ENCODE results near the gene DOK6.
"Not testable (repeated sequence)": the region's sequence is repeated elsewhere in the genome, so short reads cannot be mapped to it uniquely, and the experiment has no call there.

DOK6 gene
- 0.04 to 0.10 reads per million in 2 donors for total RNA-seq

GRCh38 chr18:69400253-69400975, at the start of gene DOK6:
TSS of gene DOK6 (plus strand) at chr18:69400888.
- no peak for DNase-seq

- no peak for DNase-seq
Measured at GRCh38 chr18:69353023-69353422, 47.7 kb upstream of the DOK6 start.

GRCh38 chr18:69357590-69357989, 43.1 kb upstream of the DOK6 start:
- no peak for DNase-seq

GRCh38 chr18:69358212-69358895, 42.3 kb upstream of the DOK6 start:
- no peak for DNase-seq

- not testable (repeated sequence) for DNase-seq
Measured at GRCh38 chr18:69359768-69360167, 40.9 kb upstream of the DOK6 start.

- no peak for DNase-seq
Measured at GRCh38 chr18:69364930-69365329, 35.8 kb upstream of the DOK6 start.

- no peak for DNase-seq
Measured at GRCh38 chr18:69365658-69366057, 35.0 kb upstream of the DOK6 start.

- no peak for DNase-seq
Measured at GRCh38 chr18:69367104-69367503, 33.6 kb upstream of the DOK6 start.

GRCh38 chr18:69371729-69372128, 29.0 kb upstream of the DOK6 start:
- no peak for DNase-seq

- no peak for DNase-seq
Measured at GRCh38 chr18:69380324-69380723, 20.4 kb upstream of the DOK6 start.

GRCh38 chr18:69383186-69383585, 17.5 kb upstream of the DOK6 start:
- DNase-seq = no peak

GRCh38 chr18:69387186-69387585, 13.5 kb upstream of the DOK6 start:
- no peak for DNase-seq

- DNase-seq = no peak
Measured at GRCh38 chr18:69388222-69388621, 12.5 kb upstream of the DOK6 start.

GRCh38 chr18:69397096-69397495, 3.6 kb upstream of the DOK6 start:
- no peak for DNase-seq

- DNase-seq = no peak
Measured at GRCh38 chr18:69399253-69399652, 1.4 kb upstream of the DOK6 start.

GRCh38 chr18:69400976-69401225, 213 bp downstream of the DOK6 start:
- no peak for DNase-seq

GRCh38 chr18:69401226-69401971, 711 bp downstream of the DOK6 start:
- no peak for DNase-seq

- DNase-seq = no peak
Measured at GRCh38 chr18:69401972-69402532, 1.4 kb downstream of the DOK6 start.

GRCh38 chr18:69402533-69402989, 1.9 kb downstream of the DOK6 start:
- DNase-seq = no peak

- no peak for DNase-seq
Measured at GRCh38 chr18:69408522-69408921, 7.8 kb downstream of the DOK6 start.

- DNase-seq = no peak
Measured at GRCh38 chr18:69411199-69411598, 10.5 kb downstream of the DOK6 start.

GRCh38 chr18:69414184-69414583, 13.5 kb downstream of the DOK6 start:
- DNase-seq = no peak

- DNase-seq = no peak
Measured at GRCh38 chr18:69432847-69433246, 32.2 kb downstream of the DOK6 start.

- no peak for DNase-seq
Measured at GRCh38 chr18:69435000-69435399, 34.3 kb downstream of the DOK6 start.

Measured in activated gamma-delta T cell (primary cell).